Measurements from ENCODE around the gene BNIPL.

GRCh38 chr1:150997949-150998348 lies 38.4 kb upstream of the BNIPL start:
- TF ChIP-seq CTCF (IDR thresholded peaks at IDR 0.05; ENCODE audit: low read depth, low read length) (no peak), EZH2phosphoT487 (IDR thresholded peaks at IDR 0.05; ENCODE audit: low read depth) (no peak)
